Pancreas (tissue), 10 donors: Measurements from ENCODE around the gene GCA. TPM values are rescaled to one million over a fixed set of nuclear protein-coding genes. Genes with fewer than 3 reads are reported as not detected.

Source experiments
- ATAC-seq, 4 donors: fragments of 200-7000 bp; cut with Tn5 transposase; one replicate each; pipeline versions ENCODE4 v1.8.0 to v1.9.1; 2020; ENCODE audit warnings: mild to moderate bottlenecking in 4 of 4, moderate library complexity in 4 of 4
- DNase-seq, 6 donors: peaks; one replicate each; pipeline ENCODE4 v3.0.0-alpha.2; 2020
- FAIRE-seq: peaks from 2 replicates; lab custom pipeline; 2012; peaks lifted over from hg19 to GRCh38; lab: Jason Lieb, UNC
- H3K27ac ChIP-seq, 4 donors: fragments of 200-600 bp; sonication (generic); 1 replicate in 3 of 4; 2 replicates in 1 of 4; pipeline versions ENCODE4 v1.5.0 to v1.8.0; 2020
- H3K27me3 ChIP-seq, 4 donors: fragments of 200-600 bp; one replicate each; pipeline ENCODE4 v1.8.0; 2021
- H3K36me3 ChIP-seq, 3 donors: fragments of 200-600 bp; sonication (generic) in 1 of 3; one replicate each; pipeline versions ENCODE4 v1.5.0 to v1.8.0; 2020 to 2021
- H3K4me1 ChIP-seq, 3 donors: fragments of 200-600 bp; one replicate each; pipeline ENCODE4 v1.8.0; 2021
- H3K4me3 ChIP-seq, 4 donors: fragments of 200-600 bp; sonication (generic) in 2 of 4; one replicate each; pipeline versions ENCODE4 v1.5.0 to v1.8.0; 2020 to 2021
- H3K9me3 ChIP-seq, 4 donors: fragments of 200-600 bp; one replicate each; pipeline ENCODE4 v1.8.0; 2021
- CTCF ChIP-seq, 4 donors: fragments of 200-600 bp; sonication (generic) in 3 of 4; IDR thresholded peaks; one replicate each; pipeline versions ENCODE4 v1.5.0 to v1.8.0; 2021; ENCODE audit warnings: antibody characterized with exemption in 4 of 4
- WGBS, 2 donors: extraction: QIAGEN DNeasy Blood & Tissue Kit; methylation state at CpG; one replicate each; pipeline ENCODE4 v1.1.7; 2013; 5-methylcytosine and 5-hydroxymethylcytosine counted together
- intact Hi-C, 3 donors: fragments of 100-400 bp; cut with DNase I; formaldehyde crosslinking; loops; one replicate each; pipeline versions ENCODE4 v1.11.1 to v1.14.2; 2022
- polyA plus RNA-seq, 2 donors: library from polyadenylated mRNA; stranded (reverse); fragments of 200-250 nt; gene quantifications; one replicate each; pipeline ENCODE4 v1.2.3, GENCODE V29; 2013
- total RNA-seq, 6 donors: library from RNA; stranded (reverse); fragmentation: NEBNext Ultra II Directional in 4 of 6; extraction: Animal tissue kit (Norgen Biotek cat#: 25700) in 4 of 6; gene quantifications; one replicate each; pipeline versions ENCODE4 v1.2.1 to v1.2.4, GENCODE V29; 2021 to 2023
- donor health status: healthy with polysubstance abuse.
- donor health status: DM: no; HTN: no; CAD: no; lungs with moderate emphysema.
- donor health status: DM: no; HTN: no; CAD: no.
- donor health status: control.
- donor health status: control.
- donor health status: Bipolar disorder and iron deficiency.
- donor health status: DM: yes; HTN: yes; CAD: no.
- donor health status: DM: no; HTN: no; CAD: no.
- donor health status: DM: no; HTN: no; CAD: no.
- donor health status: DM: yes; HTN: yes; CAD: no.

GCA gene
- total and polyA plus RNA-seq, 8 donors = 11.3 to 27.0 (median 16.0) TPM

GRCh38 chr2:162365392-162365791 lies 21.5 kb downstream of the GCA start:
- H3K36me3 ChIP-seq = no peaks in the 10 kb centered on the region
- FAIRE-seq (no peak), ATAC-seq (no peak), DNase-seq (no peak)
- H3K27me3 ChIP-seq = no peaks in the 10 kb centered on the region
- no peaks in the 10 kb centered on the region for H3K9me3 ChIP-seq
- WGBS, 2 donors = 69 to 71% methylated on average over 2 of the region's 2 CpGs
- H3K27ac ChIP-seq = no peak overlapping the region
- H3K4me1 ChIP-seq = no peaks in the 10 kb centered on the region
- TF ChIP-seq CTCF (IDR thresholded peaks at IDR 0.05) = no peak
- intact Hi-C loops = no loop called here
- H3K4me3 ChIP-seq = no peak overlapping the region

GRCh38 chr2:162368494-162368893 lies 24.6 kb downstream of the GCA start:
- FAIRE-seq = no peak
- no peak overlapping the region for H3K27ac ChIP-seq
- no peaks in the 10 kb centered on the region for H3K9me3 ChIP-seq
- no peak for TF ChIP-seq CTCF (IDR thresholded peaks at IDR 0.05)
- ATAC-seq = no peak
- DNase-seq = no peak
- WGBS, 2 donors = 85 to 88% methylated on average over 1 of the region's 1 CpG
- H3K4me1 ChIP-seq = no peaks in the 10 kb centered on the region
- no peak overlapping the region for H3K4me3 ChIP-seq
- intact Hi-C loops = no loop called here
- no peaks in the 10 kb centered on the region for H3K36me3 ChIP-seq
- H3K27me3 ChIP-seq = no peaks in the 10 kb centered on the region

GRCh38 chr2:162369551-162369950 lies 25.6 kb downstream of the GCA start:
- Histone ChIP-seq H3K27ac (no peak overlapping the region), H3K4me1 (no peaks in the 10 kb centered on the region), H3K27me3 (no peaks in the 10 kb centered on the region), H3K36me3 (no peaks in the 10 kb centered on the region), H3K9me3 (no peaks in the 10 kb centered on the region), H3K4me3 (no peak overlapping the region)
- intact Hi-C loops = no loop called here
- no peak for ATAC-seq
- no peak for DNase-seq
- TF ChIP-seq CTCF (IDR thresholded peaks at IDR 0.05) = no peak
- FAIRE-seq = no peak
- 89 to 92% methylated on average over 1 of the region's 1 CpG for WGBS, 2 donors

- WGBS, 2 donors = 75 to 87% methylated on average over 3 of the region's 3 CpGs
- no peak overlapping the region for H3K27ac ChIP-seq
- intact Hi-C loops = no loop called here
- no peak for FAIRE-seq
- no peaks in the 10 kb centered on the region for H3K4me1 ChIP-seq
- no peak for ATAC-seq
- no peaks in the 10 kb centered on the region for H3K36me3 ChIP-seq
- no peaks in the 10 kb centered on the region for H3K27me3 ChIP-seq
- H3K9me3 ChIP-seq = no peaks in the 10 kb centered on the region
- TF ChIP-seq CTCF (IDR thresholded peaks at IDR 0.05) = no peak
- no peak overlapping the region for H3K4me3 ChIP-seq
- no peak for DNase-seq
Observed at GRCh38 chr2:162370931-162371330, 27.0 kb downstream of the GCA start.

GRCh38 chr2:162372818-162373217 lies 28.9 kb downstream of the GCA start:
- intact Hi-C loops = no loop called here
- FAIRE-seq (no peak), ATAC-seq (no peak), DNase-seq (no peak)
- Histone ChIP-seq H3K9me3 (no peaks in the 10 kb centered on the region), H3K27ac (no peak overlapping the region), H3K36me3 (no peaks in the 10 kb centered on the region), H3K4me1 (no peaks in the 10 kb centered on the region), H3K27me3 (no peaks in the 10 kb centered on the region), H3K4me3 (no peak overlapping the region)
- TF ChIP-seq CTCF (IDR thresholded peaks at IDR 0.05) = no peak
